Immature natural killer cell (primary cell): ENCODE results near the gene SEC22A. TPM values are rescaled to one million over a fixed set of nuclear protein-coding genes. Genes with fewer than 3 reads are reported as not detected.

Experiments
- DNase-seq, 3 donors: peaks; one replicate each; pipeline ENCODE4 v3.0.0; 2022; ENCODE audit warnings: mixed read lengths in 1 of 3
- H3K27ac Mint-ChIP-seq, 6 donors: one replicate each; pipeline ENCODE4 v1.8.0; 2020; ENCODE audit warnings: mixed read lengths in 6 of 6, mild to moderate bottlenecking in 5 of 6, inconsistent platforms in 4 of 6, moderate library complexity in 3 of 6
- H3K27me3 Mint-ChIP-seq, 3 donors: one replicate each; pipeline ENCODE4 v1.8.0; 2020 to 2021; ENCODE audit warnings: low read depth in 3 of 3, mild to moderate bottlenecking in 3 of 3, mixed read lengths in 3 of 3, moderate library complexity in 3 of 3, inconsistent platforms in 1 of 3
- H3K36me3 Mint-ChIP-seq, 3 donors: one replicate each; pipeline ENCODE4 v1.8.0; 2020; ENCODE audit warnings: mixed read lengths in 3 of 3, inconsistent platforms in 2 of 3, mild to moderate bottlenecking in 2 of 3
- H3K4me1 Mint-ChIP-seq, 2 donors: one replicate each; pipeline ENCODE4 v1.8.0; 2020; ENCODE audit warnings: inconsistent platforms in 2 of 2, mild to moderate bottlenecking in 2 of 2, mixed read lengths in 2 of 2, moderate library complexity in 1 of 2
- H3K4me3 Mint-ChIP-seq, 5 donors: one replicate each; pipeline ENCODE4 v1.8.0; 2020; ENCODE audit warnings: mild to moderate bottlenecking in 5 of 5, mixed read lengths in 5 of 5, inconsistent platforms in 3 of 5, moderate library complexity in 3 of 5
- H3K9me3 Mint-ChIP-seq, 6 donors: one replicate each; pipeline ENCODE4 v1.8.0; 2020; ENCODE audit warnings: mild to moderate bottlenecking in 6 of 6, mixed read lengths in 6 of 6, inconsistent platforms in 4 of 6, moderate library complexity in 3 of 6
- polyA plus RNA-seq, 3 donors: library from polyadenylated mRNA; unstranded; fragments of 300-500 nt; fragmentation: Illumina TruSeq; gene quantifications; one replicate each; pipeline ENCODE4 v1.2.3, GENCODE V29; 2021

The SEC22A gene
- polyA plus RNA-seq, 3 donors from 2014 or later, result 9.6 to 15.3 (median 14.0) TPM

GRCh38 chr3:123159926-123160635 is 41.7 kb upstream of the SEC22A start:
- Mint-ChIP-seq H3K36me3 (peaks cover 0 to 3% (median 0%) of the 10 kb centered on the region in 3 donors), H3K27ac (no peak overlapping the region), H3K4me1 (no peaks in the 10 kb centered on the region), H3K4me3 (no peak overlapping the region), H3K9me3 (no peaks in the 10 kb centered on the region), H3K27me3 (peaks cover 0 to 8% (median 0%) of the 10 kb centered on the region in 3 donors)
- no peak for DNase-seq

GRCh38 chr3:123161167-123161566 is 40.6 kb upstream of the SEC22A start:
- peaks cover 0 to 3% (median 0%) of the 10 kb centered on the region in 3 donors for H3K36me3 Mint-ChIP-seq
- no peaks in the 10 kb centered on the region for H3K4me1 Mint-ChIP-seq
- H3K27ac Mint-ChIP-seq, result no peak overlapping the region
- peaks cover 0 to 6% (median 0%) of the 10 kb centered on the region in 3 donors for H3K27me3 Mint-ChIP-seq
- DNase-seq, result no peak
- H3K4me3 Mint-ChIP-seq, result no peak overlapping the region
- H3K9me3 Mint-ChIP-seq, result no peaks in the 10 kb centered on the region

GRCh38 chr3:123163141-123163540 is 38.6 kb upstream of the SEC22A start:
- DNase-seq, result no peak
- H3K36me3 Mint-ChIP-seq, result no peaks in the 10 kb centered on the region
- H3K9me3 Mint-ChIP-seq, result no peaks in the 10 kb centered on the region
- no peak overlapping the region for H3K4me3 Mint-ChIP-seq
- peaks cover 0 to 4% (median 0%) of the 10 kb centered on the region in 3 donors for H3K27me3 Mint-ChIP-seq
- no peaks in the 10 kb centered on the region for H3K4me1 Mint-ChIP-seq
- no peak overlapping the region for H3K27ac Mint-ChIP-seq

- Mint-ChIP-seq H3K27me3 (peaks cover 0 to 4% (median 0%) of the 10 kb centered on the region in 3 donors), H3K4me1 (no peaks in the 10 kb centered on the region), H3K27ac (no peak overlapping the region), H3K9me3 (no peaks in the 10 kb centered on the region), H3K4me3 (no peak overlapping the region), H3K36me3 (no peaks in the 10 kb centered on the region)
- DNase-seq, result no peak
Measured at GRCh38 chr3:123165163-123165562, 36.6 kb upstream of the SEC22A start.

GRCh38 chr3:123167686-123168085 is 34.1 kb upstream of the SEC22A start:
- no peak for DNase-seq
- no peak overlapping the region for H3K4me3 Mint-ChIP-seq
- H3K27ac Mint-ChIP-seq, result no peak overlapping the region
- peaks cover 0 to 4% (median 0%) of the 10 kb centered on the region in 3 donors for H3K27me3 Mint-ChIP-seq
- H3K36me3 Mint-ChIP-seq, result no peaks in the 10 kb centered on the region
- H3K9me3 Mint-ChIP-seq, result no peaks in the 10 kb centered on the region
- H3K4me1 Mint-ChIP-seq, result no peaks in the 10 kb centered on the region

GRCh38 chr3:123168122-123168521 is 33.6 kb upstream of the SEC22A start:
- H3K27ac Mint-ChIP-seq, result no peak overlapping the region
- H3K9me3 Mint-ChIP-seq, result no peaks in the 10 kb centered on the region
- H3K4me3 Mint-ChIP-seq, result no peak overlapping the region
- H3K4me1 Mint-ChIP-seq, result no peaks in the 10 kb centered on the region
- H3K27me3 Mint-ChIP-seq, result peaks cover 0 to 4% (median 0%) of the 10 kb centered on the region in 3 donors
- H3K36me3 Mint-ChIP-seq, result no peaks in the 10 kb centered on the region
- no peak for DNase-seq

- H3K27ac Mint-ChIP-seq, result no peak overlapping the region
- H3K36me3 Mint-ChIP-seq, result no peaks in the 10 kb centered on the region
- H3K4me1 Mint-ChIP-seq, result no peaks in the 10 kb centered on the region
- H3K4me3 Mint-ChIP-seq, result no peak overlapping the region
- no peaks in the 10 kb centered on the region for H3K9me3 Mint-ChIP-seq
- no peak for DNase-seq
- peaks cover 0 to 4% (median 0%) of the 10 kb centered on the region in 3 donors for H3K27me3 Mint-ChIP-seq
Measured at GRCh38 chr3:123168605-123169004, 33.1 kb upstream of the SEC22A start.

GRCh38 chr3:123169492-123169929 is 32.2 kb upstream of the SEC22A start:
- no peaks in the 10 kb centered on the region for H3K4me1 Mint-ChIP-seq

GRCh38 chr3:123169930-123170329 is 31.8 kb upstream of the SEC22A start:
- no peak for DNase-seq
- H3K27me3 Mint-ChIP-seq, result no peaks in the 10 kb centered on the region
- no peaks in the 10 kb centered on the region for H3K9me3 Mint-ChIP-seq
- no peak overlapping the region for H3K4me3 Mint-ChIP-seq
- H3K36me3 Mint-ChIP-seq, result no peaks in the 10 kb centered on the region
- H3K27ac Mint-ChIP-seq, result no peak overlapping the region
- H3K4me1 Mint-ChIP-seq, result no peaks in the 10 kb centered on the region

More at GRCh38 chr3:123169492-123169929, 32.2 kb upstream of the SEC22A start:
- Mint-ChIP-seq H3K4me3 (no peak overlapping the region), H3K36me3 (no peaks in the 10 kb centered on the region), H3K9me3 (no peaks in the 10 kb centered on the region), H3K27me3 (no peaks in the 10 kb centered on the region), H3K27ac (no peak overlapping the region)
- no peak for DNase-seq

GRCh38 chr3:123180791-123181190 is 21.0 kb upstream of the SEC22A start:
- peaks cover 0 to 3% (median 0%) of the 10 kb centered on the region in 3 donors for H3K36me3 Mint-ChIP-seq
- no peak for DNase-seq
- H3K9me3 Mint-ChIP-seq, result peaks cover 0 to 3% (median 1%) of the 10 kb centered on the region in 6 donors
- no peaks in the 10 kb centered on the region for H3K4me1 Mint-ChIP-seq
- H3K27ac Mint-ChIP-seq, result no peak overlapping the region
- H3K4me3 Mint-ChIP-seq, result no peak overlapping the region
- H3K27me3 Mint-ChIP-seq, result peaks cover 0 to 5% (median 3%) of the 10 kb centered on the region in 3 donors

GRCh38 chr3:123186695-123187094 is 15.0 kb upstream of the SEC22A start:
- Mint-ChIP-seq H3K36me3 (no peaks in the 10 kb centered on the region), H3K9me3 (peaks cover 0 to 3% (median 1%) of the 10 kb centered on the region in 6 donors), H3K4me3 (no peak overlapping the region), H3K27me3 (peaks cover 2 to 4% (median 4%) of the 10 kb centered on the region in 3 donors), H3K27ac (no peak overlapping the region), H3K4me1 (no peaks in the 10 kb centered on the region)
- DNase-seq, result no peak

- no peak for DNase-seq
- Mint-ChIP-seq H3K9me3 (no peaks in the 10 kb centered on the region), H3K27me3 (peaks cover 2 to 6% (median 4%) of the 10 kb centered on the region in 3 donors), H3K36me3 (no peaks in the 10 kb centered on the region), H3K4me3 (no peak overlapping the region), H3K4me1 (no peaks in the 10 kb centered on the region), H3K27ac (no peak overlapping the region)
Measured at GRCh38 chr3:123188058-123188457, 13.7 kb upstream of the SEC22A start.

- Mint-ChIP-seq H3K27ac (no peak overlapping the region), H3K36me3 (no peaks in the 10 kb centered on the region), H3K27me3 (peaks cover 0 to 9% (median 2%) of the 10 kb centered on the region in 3 donors), H3K4me3 (no peak overlapping the region), H3K9me3 (no peaks in the 10 kb centered on the region), H3K4me1 (no peaks in the 10 kb centered on the region)
- no peak for DNase-seq
Measured at GRCh38 chr3:123193448-123194101, 8.2 kb upstream of the SEC22A start.

- Mint-ChIP-seq H3K4me3 (no peak overlapping the region), H3K9me3 (no peaks in the 10 kb centered on the region), H3K36me3 (no peaks in the 10 kb centered on the region), H3K4me1 (no peaks in the 10 kb centered on the region), H3K27me3 (peaks cover 0 to 7% (median 1%) of the 10 kb centered on the region in 3 donors), H3K27ac (no peak overlapping the region)
- DNase-seq, result no peak
Measured at GRCh38 chr3:123194552-123194951, 7.2 kb upstream of the SEC22A start.
